ENCODE data around the gene KIAA0825. TPM values are rescaled to one million over a fixed set of nuclear protein-coding genes. Genes with fewer than 3 reads are reported as not detected.

KIAA0825 gene
- total RNA-seq, 1 donor from 2014 or later: 0.26 TPM

DNA sequence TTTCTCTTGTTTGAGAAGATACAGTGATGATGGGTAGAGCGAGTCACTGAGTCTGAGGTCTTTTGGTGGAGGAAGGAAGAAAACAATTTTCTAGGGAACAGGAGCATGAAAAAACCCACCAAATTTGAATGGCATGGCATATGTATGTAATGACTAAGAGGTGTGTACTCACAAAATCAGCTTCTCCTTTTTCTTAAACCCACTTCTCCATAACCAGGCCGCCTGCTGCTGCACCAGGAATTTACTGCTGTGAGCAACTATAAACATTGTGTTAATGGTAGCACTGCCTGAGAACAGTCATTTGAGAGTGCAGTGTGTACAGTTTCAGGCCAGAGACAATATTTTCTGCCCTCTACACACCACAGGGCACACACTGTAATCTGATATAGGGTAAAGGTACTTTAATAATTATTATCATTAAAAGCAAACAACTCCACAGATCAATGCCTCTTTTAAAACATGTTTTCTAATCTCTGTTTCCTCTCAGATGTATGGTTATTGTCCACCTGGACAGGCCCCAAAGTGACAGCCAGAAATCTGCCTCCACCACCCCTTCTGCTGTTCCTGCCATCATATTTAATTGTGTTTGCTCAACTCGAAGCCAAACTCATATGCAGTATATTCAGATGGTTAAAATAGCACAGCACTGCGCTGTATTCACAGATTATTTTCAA, 241.6 kb downstream of the KIAA0825 start:
- DNase-seq (ENCODE audit: low read depth) (no peak), FAIRE-seq (no peak)
- TF ChIP-seq, protein P1, sequence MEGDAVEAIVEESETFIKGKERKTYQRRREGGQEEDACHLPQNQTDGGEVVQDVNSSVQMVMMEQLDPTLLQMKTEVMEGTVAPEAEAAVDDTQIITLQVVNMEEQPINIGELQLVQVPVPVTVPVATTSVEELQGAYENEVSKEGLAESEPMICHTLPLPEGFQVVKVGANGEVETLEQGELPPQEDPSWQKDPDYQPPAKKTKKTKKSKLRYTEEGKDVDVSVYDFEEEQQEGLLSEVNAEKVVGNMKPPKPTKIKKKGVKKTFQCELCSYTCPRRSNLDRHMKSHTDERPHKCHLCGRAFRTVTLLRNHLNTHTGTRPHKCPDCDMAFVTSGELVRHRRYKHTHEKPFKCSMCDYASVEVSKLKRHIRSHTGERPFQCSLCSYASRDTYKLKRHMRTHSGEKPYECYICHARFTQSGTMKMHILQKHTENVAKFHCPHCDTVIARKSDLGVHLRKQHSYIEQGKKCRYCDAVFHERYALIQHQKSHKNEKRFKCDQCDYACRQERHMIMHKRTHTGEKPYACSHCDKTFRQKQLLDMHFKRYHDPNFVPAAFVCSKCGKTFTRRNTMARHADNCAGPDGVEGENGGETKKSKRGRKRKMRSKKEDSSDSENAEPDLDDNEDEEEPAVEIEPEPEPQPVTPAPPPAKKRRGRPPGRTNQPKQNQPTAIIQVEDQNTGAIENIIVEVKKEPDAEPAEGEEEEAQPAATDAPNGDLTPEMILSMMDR (IDR thresholded peaks at IDR 0.05; ENCODE audit: insufficient read depth, low read length, severe bottlenecking): no peak
- Histone ChIP-seq H3K27me3 (ENCODE audit: control insufficient read depth, insufficient read depth, low read length) (no peaks in the 10 kb centered on the region), H3K4me3 (ENCODE audit: low read depth, low read length) (no peak overlapping the region), H3K36me3 (ENCODE audit: control insufficient read depth, insufficient read depth, low read length) (no peaks in the 10 kb centered on the region)

DNA sequence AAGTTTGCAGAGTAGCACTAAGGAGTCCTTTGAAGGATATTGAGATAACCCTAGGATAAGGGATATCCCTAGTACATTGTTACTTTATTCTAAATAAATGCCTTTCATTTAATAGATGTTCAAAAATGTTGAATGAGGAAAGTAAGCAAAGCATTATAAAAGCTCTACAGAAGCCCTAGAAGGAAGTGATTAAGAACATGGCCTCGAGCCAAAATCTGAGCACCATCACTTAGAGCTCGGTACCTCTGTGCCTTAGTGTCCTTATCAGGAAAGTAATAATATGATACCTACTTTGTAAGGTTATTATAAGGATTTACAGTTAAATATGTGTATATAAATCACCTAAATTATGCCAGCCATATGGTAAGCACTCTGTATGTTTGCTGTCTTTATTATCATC, 242.6 kb downstream of the KIAA0825 start:
- no peaks in the 10 kb centered on the region for H3K27me3 ChIP-seq (ENCODE audit: control insufficient read depth, insufficient read depth, low read length)
- H3K36me3 ChIP-seq (ENCODE audit: control insufficient read depth, insufficient read depth, low read length): no peaks in the 10 kb centered on the region
- H3K4me3 ChIP-seq (ENCODE audit: low read depth, low read length): no peak overlapping the region
- TF ChIP-seq, protein P1 (IDR thresholded peaks at IDR 0.05; ENCODE audit: insufficient read depth, low read length, severe bottlenecking): no peak
- FAIRE-seq (no peak), DNase-seq (ENCODE audit: low read depth) (peak; percentile 59)

DNA sequence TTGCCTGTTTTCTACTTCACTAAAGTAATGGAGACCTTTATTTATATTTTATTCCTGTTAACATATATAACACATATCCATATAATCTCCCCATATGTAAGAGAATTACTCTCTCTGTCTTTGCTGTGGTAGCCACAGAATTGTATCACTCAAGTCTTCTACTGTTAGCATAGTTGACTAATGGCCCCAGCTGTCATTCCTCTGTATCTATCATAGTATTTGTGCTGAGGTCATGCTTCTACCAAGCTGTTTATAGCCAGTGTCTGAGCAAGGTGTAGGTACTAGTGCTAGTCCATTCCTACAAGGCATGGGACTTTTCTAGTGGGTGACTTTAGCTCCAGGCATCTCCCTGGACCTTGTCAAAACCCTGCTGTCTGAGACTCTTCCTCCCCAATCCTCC, 244.1 kb downstream of the KIAA0825 start:
- H3K27me3 ChIP-seq (ENCODE audit: control insufficient read depth, insufficient read depth, low read length): no peaks in the 10 kb centered on the region
- DNase-seq (ENCODE audit: low read depth): no peak
- no peak for FAIRE-seq
- H3K36me3 ChIP-seq (ENCODE audit: control insufficient read depth, insufficient read depth, low read length): no peaks in the 10 kb centered on the region
- TF ChIP-seq, protein P1 (IDR thresholded peaks at IDR 0.05; ENCODE audit: insufficient read depth, low read length, severe bottlenecking): no peak
- H3K4me3 ChIP-seq (ENCODE audit: low read depth, low read length): no peak overlapping the region

DNA sequence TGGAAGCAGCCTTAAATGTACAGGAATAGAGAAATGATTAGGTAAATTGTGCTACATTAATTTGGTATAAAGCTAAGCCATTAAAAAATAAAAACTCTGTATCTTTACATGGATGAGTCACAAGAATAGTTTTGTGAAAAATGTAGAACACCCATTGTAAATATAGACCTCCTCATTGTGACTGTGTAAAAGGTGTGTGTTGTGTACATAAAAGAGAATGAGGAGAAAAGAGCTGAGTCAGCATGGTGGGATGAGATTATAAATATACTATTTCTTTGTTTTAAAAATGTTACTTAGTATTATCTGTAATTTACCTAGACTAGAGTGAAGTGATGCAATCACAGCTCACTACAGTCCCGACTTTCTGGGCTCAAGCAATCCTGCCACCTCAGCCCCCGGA, 250.5 kb downstream of the KIAA0825 start:
- no peak for FAIRE-seq
- TF ChIP-seq, protein P1 (IDR thresholded peaks at IDR 0.05; ENCODE audit: insufficient read depth, low read length, severe bottlenecking): no peak
- DNase-seq (ENCODE audit: low read depth): peak; percentile 77
- no peak overlapping the region for H3K4me3 ChIP-seq (ENCODE audit: low read depth, low read length)
- no peaks in the 10 kb centered on the region for H3K36me3 ChIP-seq (ENCODE audit: control insufficient read depth, insufficient read depth, low read length)
- H3K27me3 ChIP-seq (ENCODE audit: control insufficient read depth, insufficient read depth, low read length): no peaks in the 10 kb centered on the region

DNA sequence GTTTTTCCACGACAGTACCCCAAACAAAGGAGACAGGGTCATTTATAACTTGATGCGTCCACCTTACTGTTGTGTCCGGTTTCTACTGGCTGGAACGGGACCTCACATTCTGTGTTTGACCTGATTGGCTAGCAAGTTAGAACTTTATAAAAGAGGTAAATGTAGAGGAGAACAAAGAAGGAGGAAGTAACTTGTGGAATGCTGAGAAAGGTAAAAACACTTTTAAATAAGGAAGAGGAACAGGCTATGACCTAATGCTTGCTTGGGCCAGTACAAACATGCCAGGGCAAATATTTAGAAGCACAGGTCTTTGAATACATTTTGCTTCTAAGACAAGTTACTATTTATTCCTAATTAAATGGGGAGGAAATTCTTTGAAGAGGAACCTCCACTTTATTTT, 251.6 kb downstream of the KIAA0825 start:
- TF ChIP-seq, protein P1 (IDR thresholded peaks at IDR 0.05; ENCODE audit: insufficient read depth, low read length, severe bottlenecking): no peak
- Histone ChIP-seq H3K4me3 (ENCODE audit: low read depth, low read length) (no peak overlapping the region), H3K27me3 (ENCODE audit: control insufficient read depth, insufficient read depth, low read length) (no peaks in the 10 kb centered on the region), H3K36me3 (ENCODE audit: control insufficient read depth, insufficient read depth, low read length) (no peaks in the 10 kb centered on the region)
- peak; percentile 87 for DNase-seq (ENCODE audit: low read depth)
- no peak for FAIRE-seq

DNA sequence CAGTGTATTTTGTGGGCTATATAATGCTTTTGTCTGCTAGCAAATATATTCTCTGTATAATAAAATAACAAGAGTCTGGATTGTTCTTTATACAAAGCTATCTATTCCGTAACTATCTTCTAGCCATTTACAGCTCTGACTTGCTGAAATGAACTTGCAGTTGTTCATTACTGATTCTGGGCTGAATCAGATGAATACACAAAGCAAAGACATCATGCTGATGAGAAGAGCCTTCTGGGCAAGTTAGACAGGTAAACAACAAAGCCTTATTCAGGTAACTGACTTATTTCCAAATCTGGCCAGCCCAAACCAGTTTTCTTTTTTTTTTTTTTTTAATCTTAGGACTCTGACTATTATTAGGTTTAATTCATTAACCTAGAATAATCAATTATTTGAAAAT, 255.5 kb downstream of the KIAA0825 start:
- H3K36me3 ChIP-seq (ENCODE audit: control insufficient read depth, insufficient read depth, low read length): no peaks in the 10 kb centered on the region
- DNase-seq (ENCODE audit: low read depth) (peak; percentile 89), FAIRE-seq (no peak)
- H3K4me3 ChIP-seq (ENCODE audit: low read depth, low read length): no peak overlapping the region
- H3K27me3 ChIP-seq (ENCODE audit: control insufficient read depth, insufficient read depth, low read length): no peaks in the 10 kb centered on the region
- TF ChIP-seq, protein P1 (IDR thresholded peaks at IDR 0.05; ENCODE audit: insufficient read depth, low read length, severe bottlenecking): no peak

All from bronchial epithelial cell (primary cell).